Ureter (tissue), 1 donor: Measurements from ENCODE around the gene C11orf21. TPM values are rescaled to one million over a fixed set of nuclear protein-coding genes. Genes with fewer than 3 reads are reported as not detected.

Experiments used
- DNase-seq: peaks from one replicate; pipeline ENCODE4 v3.0.0-alpha.2; 2020; ENCODE audit warnings: low spot score
- total RNA-seq: library from RNA; stranded (reverse); gene quantifications from one replicate; pipeline ENCODE4 v1.2.4, GENCODE V29; 2023
- donor health status: DM: yes; HTN: yes; CAD: no.

Gene C11orf21
- total RNA-seq, 1 donor from 2014 or later: 2.3 TPM

DNA sequence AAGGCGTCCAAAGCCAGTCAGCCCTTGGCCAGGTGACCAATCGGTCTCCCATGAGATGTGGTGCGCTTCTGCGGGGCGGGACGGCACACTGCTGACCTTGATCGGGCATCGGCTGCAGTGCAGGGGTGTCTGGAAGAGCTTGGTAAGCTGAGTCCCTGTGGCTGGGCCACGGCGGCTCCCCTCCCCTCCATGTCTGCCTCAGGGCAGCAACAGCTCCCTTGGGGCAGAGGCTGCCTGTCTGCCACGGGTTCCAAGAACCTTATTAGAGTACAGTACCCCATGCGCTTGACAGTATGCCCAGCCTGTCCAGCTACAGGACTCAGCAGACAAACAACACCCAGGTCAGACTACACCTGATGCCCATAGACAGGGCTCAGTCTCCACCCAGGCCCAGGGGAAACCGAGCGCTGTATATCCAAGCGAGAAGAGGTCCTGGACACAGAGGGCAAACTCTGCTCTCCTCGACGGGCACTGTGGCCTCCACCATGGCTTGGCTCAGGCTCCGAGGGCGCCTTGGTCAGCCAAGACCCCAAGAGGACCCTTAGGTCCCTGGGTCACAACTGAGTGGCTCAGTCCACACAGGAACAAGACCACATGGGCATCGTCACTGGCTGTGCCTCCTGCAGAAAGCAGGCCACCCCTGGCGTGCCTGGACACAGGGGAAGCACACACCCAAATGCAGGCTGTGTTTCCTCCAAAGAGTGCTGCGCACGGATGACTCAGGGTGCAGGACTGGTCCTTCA, 19.0 kb upstream of the C11orf21 start:
- no peak for DNase-seq

- DNase-seq: no peak
Observed at GRCh38 chr11:2319791-2320472, 18.2 kb upstream of the C11orf21 start.

GRCh38 chr11:2318707-2319106, 17.0 kb upstream of the C11orf21 start:
- no peak for DNase-seq

- no peak for DNase-seq
Observed at GRCh38 chr11:2318123-2318522, 16.4 kb upstream of the C11orf21 start.

DNA sequence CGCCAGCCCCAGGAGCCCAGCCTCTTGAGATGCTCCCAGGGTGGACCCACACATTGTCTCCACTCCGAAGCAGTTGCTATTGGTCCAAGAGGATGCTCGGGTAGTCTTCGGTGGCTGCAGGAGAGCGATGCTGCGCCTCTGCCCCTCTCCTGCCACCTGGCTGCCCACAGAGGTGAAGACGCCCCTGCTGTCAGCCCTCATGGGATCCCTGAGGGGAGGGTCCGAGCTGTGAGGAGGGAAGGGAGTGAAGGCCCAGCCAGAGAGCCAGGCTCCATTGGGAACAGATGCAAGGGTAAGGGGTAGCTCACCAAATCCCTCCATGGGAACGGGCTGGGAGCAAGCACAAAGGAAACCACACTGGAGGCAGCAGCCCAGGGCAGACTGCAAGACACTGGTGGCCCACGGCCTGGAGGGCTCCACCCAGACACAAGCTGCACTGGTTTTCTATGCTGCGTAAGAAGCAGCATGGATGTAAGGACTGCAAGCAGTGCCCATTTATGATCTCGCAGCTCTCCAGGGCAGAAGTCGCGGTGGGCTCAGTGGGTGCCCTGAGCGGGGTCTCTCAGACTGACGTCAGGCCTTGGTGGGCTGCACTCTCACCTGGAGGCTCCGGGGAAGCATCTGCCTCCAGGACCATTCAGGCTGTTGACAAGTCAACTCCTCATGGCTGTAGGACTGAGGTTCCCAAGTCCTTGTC, 15.8 kb upstream of the C11orf21 start:
- no peak for DNase-seq

- no peak for DNase-seq
Observed at GRCh38 chr11:2316963-2317244, 15.2 kb upstream of the C11orf21 start.

GRCh38 chr11:2316169-2316962, 14.6 kb upstream of the C11orf21 start:
- DNase-seq: no peak

- DNase-seq: no peak
Observed at GRCh38 chr11:2315395-2316168, 13.9 kb upstream of the C11orf21 start.

DNA sequence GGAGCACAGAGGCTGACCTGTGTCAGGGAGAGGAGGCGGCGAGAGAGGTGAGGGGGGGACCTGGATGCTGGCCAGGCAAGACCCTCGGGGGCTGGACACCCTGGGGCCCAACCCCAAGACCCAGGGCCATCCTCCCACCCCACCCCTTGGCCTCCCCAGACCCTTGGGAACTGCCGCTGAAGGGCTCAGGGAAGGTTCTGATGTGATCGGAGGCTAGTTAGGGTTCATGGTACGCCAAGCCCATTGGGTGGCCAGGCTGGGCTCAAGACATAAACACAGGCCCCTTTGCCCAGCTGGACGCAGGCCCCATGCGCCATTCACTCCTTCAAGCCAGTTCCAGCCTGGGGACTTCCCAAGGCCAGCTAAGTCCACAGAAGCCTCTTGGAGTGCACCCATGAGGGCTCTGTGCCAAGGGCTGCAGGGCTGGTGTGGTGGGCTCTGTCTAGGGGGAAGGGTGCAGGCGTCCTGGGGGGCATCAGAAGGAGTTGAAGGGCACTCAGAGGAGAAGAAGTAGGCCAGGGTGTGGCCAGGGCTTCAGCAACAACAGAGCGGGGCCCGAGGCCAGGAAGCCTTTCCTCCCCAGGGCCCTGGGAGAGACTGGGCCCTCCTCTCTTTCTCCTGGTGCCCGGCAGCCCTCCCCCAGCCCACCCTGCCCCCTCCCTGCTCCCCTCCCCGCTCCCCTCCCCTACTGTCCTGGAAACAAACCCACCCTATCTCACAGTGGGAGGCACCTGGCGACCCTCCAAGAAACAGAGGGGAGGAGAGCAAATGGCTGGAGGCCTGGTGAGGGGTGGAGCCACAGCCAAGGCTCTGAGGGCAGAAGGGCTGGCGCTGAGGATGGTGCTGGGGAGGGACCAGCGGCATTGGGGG, 13.0 kb upstream of the C11orf21 start:
- peak; percentile 92 for DNase-seq

- no peak for DNase-seq
Observed at GRCh38 chr11:2314136-2314524, 12.4 kb upstream of the C11orf21 start.

- no peak for DNase-seq
Observed at GRCh38 chr11:2313051-2313951, 11.6 kb upstream of the C11orf21 start.

GRCh38 chr11:2312232-2313042, 10.7 kb upstream of the C11orf21 start:
- no peak for DNase-seq

- DNase-seq: no peak
Observed at GRCh38 chr11:2311353-2312133, 9.8 kb upstream of the C11orf21 start.

- no peak for DNase-seq
Observed at GRCh38 chr11:2310786-2311352, 9.2 kb upstream of the C11orf21 start.

- DNase-seq: no peak
Observed at GRCh38 chr11:2310073-2310785, 8.5 kb upstream of the C11orf21 start.

GRCh38 chr11:2309251-2310072, 7.7 kb upstream of the C11orf21 start:
- DNase-seq: no peak
